AG09319 (cell line): ENCODE results near the gene NUAK2.

Experiments used
- DNase-seq: peaks from one replicate; pipeline ENCODE4 v3.0.0-alpha.2; 2010; ENCODE audit warnings: low read depth; ENCODE audit errors: extremely low read depth
- CTCF ChIP-seq: IDR thresholded peaks from 2 replicates; pipeline ENCODE4 v1.5.1; 2011; ENCODE audit warnings: low read depth, mild to moderate bottlenecking, inconsistent platforms, low read length, moderate library complexity

NUAK2 gene

GRCh38 chr1:205318231-205318991, 3.1 kb downstream of the NUAK2 start:
- no peak for DNase-seq
- no peak for TF ChIP-seq CTCF

- no peak for DNase-seq
- TF ChIP-seq CTCF = no peak; the same call in 1 of the 2 replicates
Measured at GRCh38 chr1:205317311-205317917, 4.1 kb downstream of the NUAK2 start.

- no peak for TF ChIP-seq CTCF
- DNase-seq = no peak
Measured at GRCh38 chr1:205316161-205316566, 5.4 kb downstream of the NUAK2 start.

GRCh38 chr1:205315008-205315618, 6.4 kb downstream of the NUAK2 start:
- TF ChIP-seq CTCF = no peak

GRCh38 chr1:205313563-205314308, 7.8 kb downstream of the NUAK2 start:
- DNase-seq = no peak
- no peak for TF ChIP-seq CTCF

More at GRCh38 chr1:205315008-205315618, 6.4 kb downstream of the NUAK2 start:
- DNase-seq = no peak

- no peak for TF ChIP-seq CTCF
- no peak for DNase-seq
Measured at GRCh38 chr1:205312866-205313562, 8.5 kb downstream of the NUAK2 start.
